HG03571 (cell line): ENCODE data around the gene STT3B.
"Not testable (repeated sequence)": the region's sequence is repeated elsewhere in the genome, so short reads cannot be mapped to it uniquely, and the experiment has no call there.

Source experiments
- ATAC-seq: cut with Tn5 transposase; IDR thresholded peaks from one replicate; pipeline ENCODE4 v1.9.1; 2021; ENCODE audit not compliant: unreplicated experiment

Gene STT3B

GRCh38 chr3:31590650-31591049 lies 57.9 kb downstream of the STT3B start:
- no peak for ATAC-seq

- ATAC-seq, result no peak
These were observed 60.0 kb downstream of the STT3B start for GRCh38 chr3:31592764-31593163.

GRCh38 chr3:31596176-31596575 lies 63.5 kb downstream of the STT3B start:
- ATAC-seq, result no peak

- ATAC-seq, result no peak
These were observed 67.7 kb downstream of the STT3B start for GRCh38 chr3:31600431-31600830.

- not testable (repeated sequence) for ATAC-seq
These were observed 72.6 kb downstream of the STT3B start for GRCh38 chr3:31605333-31605732.

GRCh38 chr3:31606453-31606852 lies 73.7 kb downstream of the STT3B start:
- ATAC-seq, result no peak

GRCh38 chr3:31610700-31611275 lies 78.1 kb downstream of the STT3B start:
- no peak for ATAC-seq

- ATAC-seq, result no peak
These were observed 80.5 kb downstream of the STT3B start for GRCh38 chr3:31613177-31613576.

- no peak for ATAC-seq
These were observed 80.9 kb downstream of the STT3B start for GRCh38 chr3:31613654-31614053.

- ATAC-seq, result no peak
These were observed 81.6 kb downstream of the STT3B start for GRCh38 chr3:31614162-31614921.

- no peak for ATAC-seq
These were observed 82.5 kb downstream of the STT3B start for GRCh38 chr3:31615071-31615875.

- no peak for ATAC-seq
These were observed 84.0 kb downstream of the STT3B start for GRCh38 chr3:31616711-31617110.

- no peak for ATAC-seq
These were observed 87.9 kb downstream of the STT3B start for GRCh38 chr3:31620656-31621055.

- ATAC-seq, result no peak
These were observed 88.6 kb downstream of the STT3B start for GRCh38 chr3:31621314-31621713.

GRCh38 chr3:31622636-31623288 lies 90.0 kb downstream of the STT3B start:
- ATAC-seq, result peak; percentile 60

- ATAC-seq, result no peak
These were observed 91.5 kb downstream of the STT3B start for GRCh38 chr3:31624083-31624709.

- ATAC-seq, result no peak
These were observed 92.6 kb downstream of the STT3B start for GRCh38 chr3:31625358-31625757.

- ATAC-seq, result no peak
These were observed 96.3 kb downstream of the STT3B start for GRCh38 chr3:31629054-31629453.

GRCh38 chr3:31634476-31634875 lies 101.8 kb downstream of the STT3B start:
- no peak for ATAC-seq

GRCh38 chr3:31635545-31635944 lies 102.8 kb downstream of the STT3B start:
- no peak for ATAC-seq

GRCh38 chr3:31636049-31636448 lies 103.3 kb downstream of the STT3B start:
- ATAC-seq, result no peak
